ENCODE measurements around the gene MISP. TPM values are rescaled to one million over a fixed set of nuclear protein-coding genes. Genes with fewer than 3 reads are reported as not detected.

MISP gene
- total RNA-seq, 1 donor from 2014 or later = not detected

DNA sequence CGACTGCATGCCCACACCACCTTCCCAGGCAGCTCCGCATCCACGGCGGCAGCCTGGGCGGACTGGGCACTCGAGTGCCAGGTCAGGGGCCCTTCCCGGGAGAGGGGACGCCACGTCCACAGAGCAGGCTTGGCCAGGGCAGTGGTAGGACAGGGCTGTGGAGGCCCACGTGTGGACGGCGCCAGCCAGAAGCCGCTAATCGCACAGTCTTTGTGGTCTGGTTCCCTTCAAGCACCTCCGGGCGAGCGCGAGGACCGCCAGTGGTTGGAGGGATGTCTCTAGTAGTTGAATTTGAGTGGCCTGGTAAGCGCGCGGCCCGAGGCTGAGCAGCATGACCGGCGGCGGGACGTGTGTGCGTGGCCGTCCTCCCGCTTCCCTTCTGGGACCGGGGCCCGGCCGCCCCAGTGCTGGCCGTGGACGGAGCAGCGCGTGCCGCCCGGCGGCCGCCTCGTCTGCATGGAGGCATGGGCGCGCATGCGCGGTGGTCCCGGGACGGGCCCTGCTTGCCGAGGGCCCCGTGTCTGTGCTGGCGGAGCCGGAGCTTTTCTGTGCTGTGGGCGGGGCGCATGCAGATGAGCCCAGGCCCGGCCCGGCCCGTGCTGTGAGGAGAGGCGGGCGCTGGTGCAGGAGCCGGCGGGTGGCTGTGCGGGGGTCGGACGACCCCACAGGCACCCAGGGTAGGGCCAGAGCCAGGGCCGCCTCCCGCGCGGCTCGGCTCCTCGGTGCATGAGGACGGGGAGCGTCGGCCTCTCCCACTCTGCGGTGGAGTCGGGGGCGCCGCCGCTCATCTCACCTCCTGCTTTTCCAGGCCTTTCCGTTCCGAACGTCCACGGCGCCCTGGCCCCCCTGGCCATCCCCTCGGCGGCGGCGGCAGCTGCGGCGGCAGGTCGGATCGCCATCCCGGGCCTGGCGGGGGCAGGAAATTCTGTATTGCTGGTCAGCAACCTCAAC, 55.0 kb downstream of the MISP start:
- TF ChIP-seq, protein P1, sequence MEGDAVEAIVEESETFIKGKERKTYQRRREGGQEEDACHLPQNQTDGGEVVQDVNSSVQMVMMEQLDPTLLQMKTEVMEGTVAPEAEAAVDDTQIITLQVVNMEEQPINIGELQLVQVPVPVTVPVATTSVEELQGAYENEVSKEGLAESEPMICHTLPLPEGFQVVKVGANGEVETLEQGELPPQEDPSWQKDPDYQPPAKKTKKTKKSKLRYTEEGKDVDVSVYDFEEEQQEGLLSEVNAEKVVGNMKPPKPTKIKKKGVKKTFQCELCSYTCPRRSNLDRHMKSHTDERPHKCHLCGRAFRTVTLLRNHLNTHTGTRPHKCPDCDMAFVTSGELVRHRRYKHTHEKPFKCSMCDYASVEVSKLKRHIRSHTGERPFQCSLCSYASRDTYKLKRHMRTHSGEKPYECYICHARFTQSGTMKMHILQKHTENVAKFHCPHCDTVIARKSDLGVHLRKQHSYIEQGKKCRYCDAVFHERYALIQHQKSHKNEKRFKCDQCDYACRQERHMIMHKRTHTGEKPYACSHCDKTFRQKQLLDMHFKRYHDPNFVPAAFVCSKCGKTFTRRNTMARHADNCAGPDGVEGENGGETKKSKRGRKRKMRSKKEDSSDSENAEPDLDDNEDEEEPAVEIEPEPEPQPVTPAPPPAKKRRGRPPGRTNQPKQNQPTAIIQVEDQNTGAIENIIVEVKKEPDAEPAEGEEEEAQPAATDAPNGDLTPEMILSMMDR (IDR thresholded peaks at IDR 0.05) = no peak
- H3K27me3 ChIP-seq = no peaks in the 10 kb centered on the region
- H3K4me1 ChIP-seq = peaks cover 14 to 23% of the 10 kb centered on the region in 2 donors
- H3K36me3 ChIP-seq = peaks cover 77 to 78% of the 10 kb centered on the region in 2 donors
- intact Hi-C loops (cut with DNase I) = no loop called here
- DNase-seq (ENCODE audit: low spot score in 2 of 2) = no peak
- H3K4me3 ChIP-seq = no peak overlapping the region
- no peaks in the 10 kb centered on the region for H3K9me3 ChIP-seq
- no peak overlapping the region for H3K27ac ChIP-seq

DNA sequence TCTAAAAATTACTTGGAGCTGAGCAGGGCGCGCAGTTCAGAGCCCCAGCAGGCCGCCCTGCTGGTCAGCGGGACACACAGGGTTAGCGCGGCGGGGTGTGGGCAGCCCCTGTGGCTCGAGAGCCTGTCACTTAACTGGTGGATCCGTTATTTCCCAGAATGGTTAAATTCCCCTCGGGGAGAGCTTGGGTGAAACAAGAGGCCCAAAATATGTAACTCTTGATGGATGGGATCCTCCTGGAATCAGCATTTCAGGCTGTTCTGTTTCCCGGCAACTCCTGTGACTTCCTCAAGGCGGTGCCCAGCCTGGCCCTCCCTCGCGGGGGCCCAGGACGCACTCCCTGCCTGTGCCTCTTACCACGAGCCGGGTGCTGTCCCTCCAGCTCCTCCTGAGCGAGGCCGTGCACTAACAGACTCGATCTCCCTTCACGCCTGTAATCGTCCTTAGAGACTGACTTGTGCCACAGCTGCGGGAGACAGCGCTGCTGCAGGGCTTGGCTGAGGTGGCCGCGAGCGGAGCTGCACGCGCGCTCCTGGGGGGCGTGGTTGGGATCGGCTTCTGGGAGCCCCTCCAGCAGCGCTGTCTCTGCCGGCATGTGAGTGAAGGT, 56.0 kb downstream of the MISP start:
- intact Hi-C loops (cut with DNase I) = no loop called here
- Histone ChIP-seq H3K27ac (no peak overlapping the region), H3K4me3 (no peak overlapping the region), H3K27me3 (no peaks in the 10 kb centered on the region), H3K36me3 (peaks cover 88 to 89% of the 10 kb centered on the region in 2 donors), H3K4me1 (peaks cover 7 to 12% of the 10 kb centered on the region in 2 donors), H3K9me3 (no peaks in the 10 kb centered on the region)
- DNase-seq (ENCODE audit: low spot score in 2 of 2) = no peak
- TF ChIP-seq, protein P1 (IDR thresholded peaks at IDR 0.05) = no peak

- TF ChIP-seq, protein P1 (IDR thresholded peaks at IDR 0.05) = no peak
- H3K27ac ChIP-seq = no peak overlapping the region
- H3K27me3 ChIP-seq = no peaks in the 10 kb centered on the region
- DNase-seq (ENCODE audit: low spot score in 2 of 2) = no peak
- H3K9me3 ChIP-seq = no peaks in the 10 kb centered on the region
- intact Hi-C loops (cut with DNase I) = no loop called here
- H3K36me3 ChIP-seq = peaks cover 91 to 93% of the 10 kb centered on the region in 2 donors
- no peak overlapping the region for H3K4me3 ChIP-seq
- peaks cover 0 to 4% of the 10 kb centered on the region in 2 donors for H3K4me1 ChIP-seq
These were observed 56.9 kb downstream of the MISP start for GRCh38 chr19:807627-808422.

GRCh38 chr19:808423-808775, 57.5 kb downstream of the MISP start:
- H3K27ac ChIP-seq = no peak overlapping the region
- no peak for DNase-seq (ENCODE audit: low spot score in 2 of 2)
- no peak overlapping the region for H3K4me3 ChIP-seq
- peaks cover 88 to 94% of the 10 kb centered on the region in 2 donors for H3K36me3 ChIP-seq
- TF ChIP-seq, protein P1 (IDR thresholded peaks at IDR 0.05) = no peak
- H3K4me1 ChIP-seq = no peaks in the 10 kb centered on the region
- intact Hi-C loops (cut with DNase I) = no loop called here
- H3K27me3 ChIP-seq = no peaks in the 10 kb centered on the region
- H3K9me3 ChIP-seq = no peaks in the 10 kb centered on the region

DNA sequence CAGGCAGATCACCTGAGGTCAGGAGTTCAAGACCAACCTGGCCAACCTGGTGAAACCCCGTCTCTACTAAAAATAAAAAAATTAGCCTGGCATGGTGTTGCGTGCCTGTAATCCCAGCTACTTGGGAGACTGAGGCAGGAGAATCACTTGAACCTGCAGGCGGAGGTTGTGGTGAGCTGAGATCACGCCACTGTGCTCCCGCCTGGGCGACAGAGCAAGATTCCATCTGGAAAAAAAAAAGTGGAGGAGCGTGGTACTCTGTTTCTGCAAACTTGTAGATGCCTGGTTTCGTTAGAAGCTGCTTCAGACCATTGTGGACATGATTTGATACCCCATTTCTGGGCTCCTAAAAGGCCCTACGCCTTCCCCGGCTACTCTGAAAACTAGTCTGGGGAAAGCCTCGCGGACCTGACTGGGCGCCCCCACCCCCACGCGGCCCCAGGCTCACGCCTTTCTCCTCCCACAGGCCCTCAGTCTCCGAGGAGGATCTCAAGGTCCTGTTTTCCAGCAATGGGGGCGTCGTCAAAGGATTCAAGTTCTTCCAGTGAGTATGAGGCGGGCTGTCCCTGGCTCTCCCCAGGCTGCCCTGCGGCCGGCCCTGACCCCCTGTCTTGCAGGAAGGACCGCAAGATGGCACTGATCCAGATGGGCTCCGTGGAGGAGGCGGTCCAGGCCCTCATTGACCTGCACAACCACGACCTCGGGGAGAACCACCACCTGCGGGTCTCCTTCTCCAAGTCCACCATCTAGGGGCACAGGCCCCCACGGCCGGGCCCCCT, 59.4 kb downstream of the MISP start:
- DNase-seq (ENCODE audit: low spot score in 2 of 2) = no peak

More for the DNA sequence above, 59.4 kb downstream of the MISP start:
- TF ChIP-seq, protein P1 (IDR thresholded peaks at IDR 0.05) = no peak
- Histone ChIP-seq H3K9me3 (no peaks in the 10 kb centered on the region), H3K4me3 (no peak overlapping the region), H3K36me3 (peaks cover 70 to 80% of the 10 kb centered on the region in 2 donors), H3K27me3 (no peaks in the 10 kb centered on the region), H3K4me1 (no peaks in the 10 kb centered on the region), H3K27ac (no peak overlapping the region)
- intact Hi-C loops (cut with DNase I) = no loop called here
